ENCODE results near the gene TMPRSS11B.
"Not testable (repeated sequence)": the region's sequence is repeated elsewhere in the genome, so short reads cannot be mapped to it uniquely, and the experiment has no call there.

Gene TMPRSS11B, protein sequence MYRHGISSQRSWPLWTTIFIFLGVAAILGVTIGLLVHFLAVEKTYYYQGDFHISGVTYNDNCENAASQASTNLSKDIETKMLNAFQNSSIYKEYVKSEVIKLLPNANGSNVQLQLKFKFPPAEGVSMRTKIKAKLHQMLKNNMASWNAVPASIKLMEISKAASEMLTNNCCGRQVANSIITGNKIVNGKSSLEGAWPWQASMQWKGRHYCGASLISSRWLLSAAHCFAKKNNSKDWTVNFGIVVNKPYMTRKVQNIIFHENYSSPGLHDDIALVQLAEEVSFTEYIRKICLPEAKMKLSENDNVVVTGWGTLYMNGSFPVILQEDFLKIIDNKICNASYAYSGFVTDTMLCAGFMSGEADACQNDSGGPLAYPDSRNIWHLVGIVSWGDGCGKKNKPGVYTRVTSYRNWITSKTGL

DNA sequence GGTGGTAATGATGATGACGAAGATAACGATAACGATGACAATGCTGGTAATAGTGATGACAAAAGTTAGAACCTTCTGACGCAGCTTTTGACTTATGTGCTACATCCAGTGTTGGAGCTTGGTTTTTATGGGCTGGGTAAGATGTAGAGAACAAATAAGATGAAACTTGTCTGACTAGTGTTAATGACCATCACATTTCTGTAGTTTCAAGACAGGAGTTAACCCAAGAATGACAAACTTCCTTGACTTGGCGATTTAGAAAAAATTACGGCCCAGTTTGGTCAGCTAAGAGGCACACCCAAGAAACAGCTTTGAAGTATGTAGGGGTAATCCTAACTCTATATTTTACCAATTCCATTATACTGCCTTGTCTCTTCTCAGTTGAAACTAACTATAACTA, at the start of gene TMPRSS11B:
TSS of gene TMPRSS11B (minus strand) at position 101 of the 400 bp plus-strand sequence. CDS start 136 bp downstream, outside the sequence.
- no peak for DNase-seq (ENCODE audit: low read depth, low spot score)

DNA sequence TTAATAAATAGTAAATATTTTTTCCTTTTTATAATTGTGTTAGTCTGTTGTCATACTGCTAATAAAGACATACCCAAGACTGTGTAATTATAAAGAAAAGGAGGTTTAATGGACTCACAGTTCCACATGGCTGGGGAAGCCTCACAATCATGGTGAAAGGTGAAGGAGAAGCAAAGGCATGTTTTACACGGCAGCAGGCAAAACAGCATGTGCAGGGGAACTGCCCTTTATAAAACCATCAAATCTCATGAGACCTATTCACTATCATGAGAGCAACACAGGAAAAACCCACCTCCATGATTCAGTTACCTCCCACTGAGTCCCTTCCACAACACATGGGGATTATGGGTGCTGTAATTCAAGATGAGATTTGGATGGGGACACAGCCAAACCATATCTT, 45.8 kb upstream of the TMPRSS11B start:
- DNase-seq (ENCODE audit: low read depth, low spot score): no peak

DNA sequence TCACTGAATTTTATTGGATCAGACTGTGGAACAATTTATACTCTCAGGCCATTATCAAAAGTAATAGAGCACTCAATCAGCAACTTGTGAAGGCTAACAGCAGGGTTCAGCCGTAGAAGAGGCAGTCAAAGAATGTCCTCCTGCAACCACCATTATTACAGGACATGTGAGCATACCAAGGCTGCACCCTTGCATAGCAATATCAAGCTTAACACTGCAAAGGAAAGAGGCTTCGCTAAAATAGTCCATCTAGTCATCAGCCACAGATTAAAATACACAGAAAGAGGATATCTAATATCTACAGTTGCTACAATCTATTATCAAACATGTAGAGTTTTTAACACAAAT, 42.9 kb upstream of the TMPRSS11B start:
- DNase-seq (ENCODE audit: low read depth, low spot score): no peak

DNA sequence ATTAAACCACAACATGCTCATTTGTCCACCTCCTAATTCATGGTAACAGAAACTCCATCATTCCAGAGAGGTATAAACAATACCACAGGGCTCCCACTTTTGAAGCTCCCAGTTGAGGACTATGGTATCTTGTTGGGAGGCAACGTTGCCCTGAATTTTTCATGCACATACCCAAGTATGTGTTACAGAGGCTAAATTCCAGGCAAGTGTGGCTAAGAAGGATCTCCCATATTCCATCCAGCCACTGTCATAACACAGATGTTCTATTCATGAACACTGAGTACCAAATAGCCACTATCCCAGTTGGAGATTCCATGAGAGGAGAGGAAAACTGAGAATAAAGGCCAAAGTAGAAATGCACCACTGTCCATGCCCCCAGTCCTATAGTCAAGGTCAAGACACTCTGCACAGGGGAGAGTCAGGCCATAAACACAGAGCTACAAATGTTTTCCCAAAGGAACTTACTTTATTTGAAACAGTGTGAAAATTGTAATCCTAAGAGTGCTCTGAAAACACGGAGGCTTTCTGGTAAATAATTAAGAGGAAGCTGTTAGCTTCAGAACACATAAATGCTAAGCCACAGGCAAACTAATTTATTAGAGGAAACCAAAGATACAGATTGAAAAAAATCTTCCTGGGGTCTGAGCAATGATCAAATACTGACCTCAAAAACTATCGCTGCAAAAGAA, 42.4 kb upstream of the TMPRSS11B start:
- DNase-seq (ENCODE audit: low read depth, low spot score): no peak

DNA sequence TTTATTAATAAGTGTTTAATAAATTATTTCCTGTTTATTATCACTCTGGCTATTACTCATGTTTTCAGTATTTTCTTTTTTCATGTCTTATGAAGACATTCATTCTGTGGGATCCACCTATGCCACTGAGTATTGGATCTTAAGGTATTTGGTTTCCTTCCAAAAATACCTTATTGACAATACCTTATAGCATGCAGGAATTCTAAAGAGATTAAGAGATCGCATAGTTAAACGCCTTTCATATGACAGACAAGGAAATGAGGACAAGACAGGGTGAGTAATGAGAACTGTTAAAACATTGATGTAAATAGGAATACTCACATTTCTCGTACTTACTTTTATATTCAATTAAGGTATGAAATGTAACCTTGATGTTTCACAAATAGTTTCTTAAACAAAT, 38.2 kb upstream of the TMPRSS11B start:
- no peak for DNase-seq (ENCODE audit: low read depth, low spot score)

DNA sequence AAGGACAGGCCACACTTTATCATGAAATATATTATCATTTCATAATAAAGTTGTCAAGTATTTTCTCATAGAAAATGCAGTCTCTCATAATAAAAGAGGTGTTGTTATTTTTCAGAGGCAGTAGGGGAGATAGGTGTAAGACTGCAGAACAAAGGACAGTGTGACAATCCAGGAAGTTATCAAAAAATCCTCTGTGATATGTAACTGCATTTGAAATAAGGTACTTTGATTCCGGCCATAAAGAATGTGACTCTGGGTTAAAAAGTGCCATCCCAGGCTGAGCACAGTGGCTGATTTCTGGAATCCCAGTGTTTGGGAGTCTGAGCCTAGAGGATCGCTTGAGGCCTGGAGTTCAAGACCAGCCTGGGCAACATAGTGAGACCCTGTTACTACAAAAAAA, 37.6 kb upstream of the TMPRSS11B start:
- no peak for DNase-seq (ENCODE audit: low read depth, low spot score)

DNA sequence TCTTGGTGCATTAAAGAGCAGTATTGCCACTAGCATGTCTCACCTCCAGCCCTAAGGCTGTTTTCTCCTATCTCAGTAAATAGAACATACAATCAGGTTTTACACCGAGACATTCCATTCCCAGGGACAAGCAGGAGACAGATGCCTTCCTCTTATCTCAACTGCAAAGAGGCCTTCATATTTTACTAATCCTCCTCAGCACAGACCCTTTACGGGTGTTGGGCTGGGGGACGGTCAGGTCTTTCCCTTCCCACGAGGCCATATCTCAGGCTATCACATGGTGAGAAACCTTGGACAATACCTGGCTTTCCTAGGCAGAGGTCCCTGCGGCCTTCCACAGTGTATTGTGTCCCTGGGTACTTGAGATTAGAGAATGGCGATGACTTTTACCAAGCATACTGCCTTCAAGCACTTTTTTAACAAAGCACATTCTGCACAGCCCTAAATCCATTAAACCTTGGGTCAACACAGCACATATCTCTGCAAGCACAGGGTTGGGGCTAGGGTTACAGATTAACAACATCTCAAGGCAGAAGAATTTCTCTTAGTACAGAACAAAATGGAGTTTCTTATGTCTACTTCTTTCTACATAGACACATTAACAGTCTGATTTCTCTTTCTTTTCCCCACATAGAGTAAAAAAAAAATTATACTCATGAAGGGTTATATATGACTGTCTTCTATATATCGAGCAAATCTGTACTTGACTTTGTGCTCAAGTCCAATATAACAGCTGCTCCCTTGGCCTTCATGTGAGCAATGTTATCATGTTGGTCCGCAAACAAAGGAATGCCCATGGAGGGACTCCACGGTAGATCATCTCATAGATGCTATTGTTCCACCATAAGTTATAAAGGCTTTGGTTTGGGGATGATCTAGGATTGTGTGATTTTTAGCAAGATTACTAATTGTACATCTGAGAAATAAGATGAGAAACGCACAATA, 36.6 kb upstream of the TMPRSS11B start:
- DNase-seq (ENCODE audit: low read depth, low spot score): not testable (repeated sequence)

DNA sequence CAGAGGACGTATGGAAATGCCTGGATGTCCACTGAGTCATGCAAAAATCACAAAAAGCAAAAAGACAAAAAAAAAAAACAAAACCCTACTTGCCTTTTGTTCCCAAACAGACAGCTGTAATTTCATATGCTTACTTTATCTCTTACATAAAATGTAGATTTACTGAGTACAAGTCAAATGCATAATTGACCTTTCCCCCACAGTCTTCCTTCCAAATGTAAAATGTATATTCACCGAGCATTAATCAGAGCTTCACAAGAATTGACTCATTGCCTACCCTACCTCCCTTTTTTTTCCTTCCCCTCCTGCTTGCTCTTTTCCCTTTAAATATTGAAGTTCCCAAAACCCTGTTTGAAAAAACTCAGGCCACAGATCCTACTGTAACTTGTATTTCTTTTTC, 32.5 kb upstream of the TMPRSS11B start:
- DNase-seq (ENCODE audit: low read depth, low spot score): no peak

DNA sequence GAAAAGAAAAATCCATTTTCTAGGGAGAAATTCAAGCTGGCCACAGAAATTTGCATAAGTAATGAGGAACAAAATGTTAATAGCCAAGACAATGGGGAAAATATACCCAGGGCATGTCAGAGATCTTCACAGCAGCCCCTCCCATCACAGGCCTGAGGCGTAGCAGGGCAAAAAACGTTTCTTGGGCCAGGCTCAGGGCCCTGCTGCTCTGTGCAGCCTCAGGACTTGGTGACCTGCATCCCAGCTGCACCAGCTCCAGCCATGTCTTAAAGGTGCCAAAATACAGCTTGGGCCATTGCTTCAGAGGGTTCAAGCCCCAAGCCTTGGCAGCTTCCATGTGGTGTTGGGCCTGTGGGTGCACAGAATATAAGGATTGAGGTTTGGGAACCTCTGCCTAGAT, 32.1 kb upstream of the TMPRSS11B start:
- no peak for DNase-seq (ENCODE audit: low read depth, low spot score)

DNA sequence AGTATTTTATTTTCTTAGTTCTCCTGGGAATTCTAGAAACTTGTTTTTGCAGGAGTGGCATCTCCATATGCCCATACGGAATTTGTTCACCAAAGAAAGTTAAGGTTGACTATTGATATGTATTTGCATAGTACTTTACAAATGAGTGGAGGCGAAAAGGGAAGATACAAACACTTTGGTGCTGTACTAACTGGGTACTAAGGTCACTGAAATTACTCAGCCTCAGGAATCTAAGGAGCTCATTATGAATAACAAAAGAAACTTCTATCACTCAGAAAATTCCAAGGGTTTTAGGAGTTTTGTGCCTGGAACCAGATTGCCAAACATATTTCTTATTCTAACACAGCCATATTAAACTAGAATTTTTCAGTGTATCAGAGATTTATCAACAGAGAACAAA, 27.4 kb upstream of the TMPRSS11B start:
- peak; percentile 72 for DNase-seq (ENCODE audit: low read depth, low spot score)

DNA sequence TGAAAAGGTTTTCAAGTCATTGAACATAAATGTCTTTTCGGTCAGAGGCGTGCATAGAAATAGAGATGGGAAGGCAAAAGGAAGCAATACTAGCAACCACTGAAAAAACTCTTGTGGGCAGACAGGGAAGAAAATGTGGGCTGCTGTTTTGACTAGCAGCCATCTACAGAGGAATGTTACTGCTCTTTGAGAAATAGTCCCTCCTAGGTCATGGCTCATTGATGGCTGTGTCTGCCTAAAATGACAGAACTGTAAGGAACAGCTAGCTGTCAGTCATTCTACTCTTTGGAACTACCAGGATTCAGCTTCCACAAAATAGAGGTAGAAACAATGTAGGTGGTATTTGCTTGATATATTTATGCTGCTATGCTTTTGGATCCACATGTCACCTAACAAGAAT, 26.9 kb upstream of the TMPRSS11B start:
- DNase-seq (ENCODE audit: low read depth, low spot score): no peak

DNA sequence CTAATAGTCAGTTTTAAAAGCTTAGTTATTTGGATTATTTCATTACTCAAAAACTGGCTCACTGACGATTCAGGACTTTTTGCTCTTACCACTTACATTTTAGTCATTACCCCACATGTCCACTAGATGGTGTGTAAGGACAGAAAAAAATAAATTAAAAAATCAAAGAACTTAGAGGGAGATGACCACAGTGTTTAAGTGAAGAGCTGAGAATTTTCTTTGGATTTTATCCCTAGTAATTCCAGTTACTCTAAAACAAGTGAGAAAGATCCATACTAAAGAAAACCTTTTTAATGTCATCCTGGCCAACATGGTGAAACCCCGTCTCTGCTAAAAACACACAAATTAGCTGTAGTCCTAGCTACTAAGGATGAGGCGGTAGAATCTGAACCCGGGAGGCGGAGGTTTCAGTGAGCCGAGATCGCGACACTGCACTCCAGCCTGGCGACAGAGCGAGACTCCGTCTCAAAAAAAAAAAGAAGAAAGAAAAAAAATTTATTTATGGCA, 26.4 kb upstream of the TMPRSS11B start:
- DNase-seq (ENCODE audit: low read depth, low spot score): no peak

DNA sequence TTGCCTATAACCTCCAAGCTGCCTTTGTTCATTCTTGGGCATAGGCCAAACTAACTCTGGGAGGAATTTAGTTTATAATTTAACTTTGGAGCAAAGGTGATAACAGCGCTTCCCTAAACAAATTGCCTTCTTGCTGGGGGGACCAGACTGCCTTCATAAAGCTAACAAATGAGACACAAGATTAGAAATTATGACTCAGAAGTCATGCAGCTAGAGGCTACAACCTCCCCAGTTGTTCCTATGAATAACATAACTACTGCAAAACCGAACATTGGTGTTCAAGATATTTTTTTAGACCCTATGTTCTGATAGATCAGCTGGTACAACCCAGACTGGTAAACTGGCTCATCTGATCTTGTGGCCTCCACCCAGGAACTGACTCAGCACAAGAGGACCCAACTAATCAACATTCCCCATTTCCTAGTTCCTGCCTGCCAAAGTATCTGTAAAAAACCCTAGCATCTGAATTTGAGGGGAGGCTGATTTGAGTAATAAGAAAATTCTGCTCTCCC, 22.0 kb upstream of the TMPRSS11B start:
- DNase-seq (ENCODE audit: low read depth, low spot score): no peak

DNA sequence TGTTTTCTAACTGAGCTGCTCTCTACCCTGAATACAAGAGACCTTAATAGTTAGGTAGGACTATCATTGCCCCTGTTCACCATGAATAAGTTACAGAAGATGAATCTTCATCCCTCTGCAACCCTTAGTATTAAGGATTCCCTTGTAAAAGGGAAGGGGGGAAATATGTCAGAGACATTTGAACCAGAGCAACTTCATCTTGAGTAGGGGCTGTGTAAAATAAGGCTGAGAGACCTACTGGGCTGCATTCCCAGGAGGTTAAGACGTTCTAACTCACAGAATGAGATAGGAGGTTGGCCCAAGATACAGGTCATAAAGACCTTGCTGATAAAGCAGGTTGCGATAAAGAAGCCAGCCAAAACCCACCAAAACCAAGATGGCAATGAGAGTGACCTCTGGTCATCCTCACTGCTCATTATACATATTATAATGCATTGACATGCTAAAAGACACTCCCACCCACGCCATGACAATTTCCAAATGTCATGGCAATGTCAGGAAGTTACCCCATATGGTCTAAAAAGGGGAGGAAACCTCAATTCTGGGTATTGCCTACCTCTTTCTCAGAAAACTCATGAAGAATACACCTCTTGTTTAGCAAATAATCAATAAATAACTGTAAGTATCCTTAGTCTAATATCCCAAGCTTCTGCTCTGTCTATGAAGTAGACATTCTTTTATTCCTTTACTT, 19.5 kb upstream of the TMPRSS11B start:
- no peak for DNase-seq (ENCODE audit: low read depth, low spot score)

DNA sequence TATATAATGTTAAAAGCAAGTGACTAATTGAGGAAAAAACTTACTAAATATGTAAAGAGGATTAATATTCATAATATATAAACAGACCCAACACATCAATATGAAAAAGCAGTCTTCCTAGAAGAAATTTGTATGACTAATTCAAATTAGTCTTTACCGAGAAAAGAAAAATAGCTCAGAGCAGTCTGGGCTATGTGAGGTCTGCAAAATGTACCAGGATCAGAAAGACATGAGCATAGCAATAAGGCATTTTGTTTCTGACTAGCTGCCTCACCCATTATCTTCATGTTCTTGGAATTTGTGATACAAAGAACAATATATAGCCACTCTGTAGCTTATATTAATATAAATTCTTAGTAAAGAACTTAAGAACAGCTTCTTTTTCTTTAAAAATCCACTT, 13.7 kb upstream of the TMPRSS11B start:
- DNase-seq (ENCODE audit: low read depth, low spot score): no peak

DNA sequence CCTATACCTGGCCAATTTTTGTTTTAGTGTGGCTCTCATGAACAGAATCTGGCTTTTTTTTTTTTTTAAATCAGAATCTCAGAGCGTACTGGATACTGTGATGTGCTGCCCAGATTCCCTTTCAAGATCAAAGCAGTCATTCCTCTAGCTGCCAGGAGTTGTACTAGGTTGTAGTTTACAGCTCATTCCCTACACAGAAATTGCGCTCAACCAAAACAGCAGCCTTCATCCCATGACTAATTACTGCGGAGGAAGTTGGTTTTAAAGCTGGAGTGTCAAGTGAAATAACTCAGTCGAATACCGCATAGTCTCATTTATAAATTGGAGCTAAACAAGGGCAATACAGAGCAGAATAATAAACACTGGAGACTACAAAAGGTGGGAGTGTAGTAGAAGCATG, 12.2 kb upstream of the TMPRSS11B start:
- DNase-seq (ENCODE audit: low read depth, low spot score): no peak

DNA sequence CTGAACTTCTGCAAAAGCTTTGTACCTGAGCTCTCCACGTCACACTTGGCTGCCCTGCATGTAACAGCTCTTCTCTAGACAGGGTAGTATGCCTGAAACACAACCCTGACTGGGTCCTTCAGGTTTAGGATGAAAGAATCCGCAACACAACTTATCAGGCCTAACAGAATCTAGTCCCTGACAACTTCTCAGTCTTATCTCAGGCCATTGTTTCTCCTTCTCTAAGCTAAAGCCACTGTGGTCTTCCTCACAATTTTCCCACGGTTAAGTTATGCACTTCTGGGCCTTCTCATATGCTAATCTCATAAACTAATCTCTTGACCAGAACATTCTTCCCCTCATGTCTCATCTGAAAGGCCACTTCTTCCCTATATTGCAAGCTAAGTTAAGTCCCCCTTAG, 10.8 kb upstream of the TMPRSS11B start:
- DNase-seq (ENCODE audit: low read depth, low spot score): no peak

DNA sequence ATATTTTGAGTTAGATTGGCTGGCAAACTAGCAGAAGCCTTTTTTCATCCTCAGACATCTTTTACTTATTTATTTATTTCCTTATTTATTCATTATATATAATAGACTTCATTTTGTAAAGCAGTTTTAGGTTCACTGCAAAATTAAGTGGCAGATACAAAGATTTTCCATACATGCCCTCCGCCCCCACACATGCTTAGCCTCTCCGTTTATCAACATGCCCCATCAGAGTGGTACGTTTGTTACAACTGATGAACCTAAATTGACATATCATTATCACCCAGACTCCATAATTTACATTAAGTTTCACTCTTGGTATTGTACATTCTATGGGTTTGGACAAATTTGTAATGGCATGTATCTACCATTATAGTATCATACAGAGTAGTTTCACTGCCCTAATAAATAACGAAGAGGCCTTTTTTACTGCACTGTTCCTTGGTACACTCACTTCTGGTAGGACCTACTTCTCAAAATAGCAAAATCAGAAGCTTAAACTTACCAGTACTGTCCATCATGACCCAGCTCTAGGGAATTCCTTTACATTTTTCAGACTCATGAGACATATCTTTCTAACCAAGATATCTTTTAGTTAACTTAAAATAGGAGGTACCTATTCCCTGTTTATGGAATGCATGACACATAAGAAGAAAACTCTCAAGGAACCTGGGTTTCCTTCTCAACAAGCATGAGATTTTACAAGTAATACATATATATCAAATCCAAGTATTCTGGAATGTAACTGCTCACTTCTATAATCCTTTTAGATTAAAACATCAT, 4.8 kb upstream of the TMPRSS11B start:
- DNase-seq (ENCODE audit: low read depth, low spot score): no peak

DNA sequence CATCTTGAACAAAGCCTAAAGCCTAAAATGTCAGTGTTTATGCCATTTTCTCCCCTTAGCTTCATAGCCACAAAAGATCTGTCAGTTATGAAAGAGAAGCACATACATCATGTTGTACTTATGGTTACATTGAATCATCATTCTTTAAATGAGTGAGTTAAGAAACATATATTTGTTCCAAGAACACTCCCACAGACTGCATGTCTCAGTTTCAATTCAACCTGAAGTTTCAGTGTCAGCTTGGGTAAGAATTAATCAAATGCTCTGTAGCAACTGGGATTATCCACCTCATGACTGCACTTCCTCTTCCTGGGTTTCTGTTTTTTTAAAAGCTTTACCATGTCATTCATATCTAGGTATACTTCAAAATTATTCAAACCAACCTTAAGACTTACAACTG, 3.9 kb upstream of the TMPRSS11B start:
- no peak for DNase-seq (ENCODE audit: low read depth, low spot score)

DNA sequence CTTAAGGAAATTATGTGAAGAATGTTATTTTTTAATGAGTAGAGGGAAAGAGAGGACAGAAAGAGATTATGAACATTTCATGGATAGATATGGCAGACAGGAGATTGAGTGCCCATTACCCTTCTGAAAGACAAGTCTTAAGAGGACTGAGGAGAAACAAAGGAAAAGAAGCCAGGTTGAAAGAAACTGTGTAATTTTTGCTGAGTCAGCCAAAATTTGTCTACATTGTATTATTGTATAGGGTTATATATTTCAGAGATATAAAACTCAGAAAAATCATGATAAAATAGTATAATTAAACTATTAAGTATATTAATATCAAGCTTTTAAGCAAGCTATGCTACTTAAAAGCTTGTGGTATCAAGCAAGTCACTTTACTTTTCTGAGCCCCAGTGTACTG, 4.9 kb downstream of the TMPRSS11B start:
- DNase-seq (ENCODE audit: low read depth, low spot score): no peak
